ENCODE results near the gene CFAP141.
A peak's percentile ranks its signal among the peaks of the same experiment; 100 is the strongest.
"Not testable (repeated sequence)": the region's sequence is repeated elsewhere in the genome, so short reads cannot be mapped to it uniquely, and the experiment has no call there.

The CFAP141 gene

DNA sequence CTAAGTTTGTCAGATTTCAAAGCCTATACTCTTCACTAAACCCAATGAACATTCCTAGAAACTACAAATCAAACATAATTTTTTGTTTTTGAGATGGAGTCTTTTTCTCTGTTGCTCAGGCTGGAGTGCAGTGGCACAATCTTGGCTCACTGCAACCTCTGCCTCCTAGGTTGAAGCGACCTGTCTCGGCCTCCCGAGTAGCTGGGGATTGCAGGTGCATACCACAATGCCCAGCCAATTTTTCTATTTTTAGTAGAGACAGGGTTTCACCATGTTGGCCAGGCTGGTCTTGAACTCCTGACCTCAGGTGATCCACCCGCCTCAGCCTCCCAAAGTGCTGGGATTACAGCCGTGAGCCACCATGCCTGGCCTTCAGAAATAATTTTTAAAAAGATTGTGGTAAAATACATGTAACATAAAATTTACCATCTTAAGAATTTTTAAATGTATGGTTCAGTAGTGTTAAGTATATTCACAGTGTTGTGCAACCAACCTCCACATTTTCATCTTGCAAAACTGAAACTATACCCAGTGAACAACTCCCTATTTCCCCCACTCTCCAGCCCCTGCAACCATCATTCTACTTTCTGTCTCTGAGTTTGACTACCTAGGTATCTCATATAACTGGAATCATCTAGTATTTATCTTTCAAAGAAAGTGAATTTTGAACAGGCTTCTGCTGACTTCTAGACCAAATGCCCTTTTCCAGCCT is 2.7 kb upstream of the CFAP141 start:
- DNase-seq (ENCODE audit: low read depth) = no peak

DNA sequence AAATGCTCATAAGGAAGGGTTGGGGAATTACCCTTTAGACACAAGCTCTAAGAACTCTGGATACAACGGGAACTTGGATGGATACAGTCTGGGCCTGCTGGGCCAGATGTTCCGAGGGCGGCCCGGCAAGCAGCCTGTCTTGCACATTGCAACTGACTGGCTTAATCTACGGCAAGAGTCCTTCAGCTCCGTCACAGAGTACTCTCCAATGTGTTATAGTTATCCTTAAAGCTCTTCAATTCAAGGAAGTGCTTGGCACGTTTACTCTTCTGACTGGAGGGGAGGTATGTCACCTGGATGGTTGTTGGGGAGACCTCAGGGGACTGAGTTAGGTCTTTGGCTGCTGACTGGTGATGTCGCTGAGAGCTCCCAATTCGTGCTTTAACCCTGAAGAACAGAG is 1.1 kb upstream of the CFAP141 start:
- DNase-seq (ENCODE audit: low read depth) = no peak

DNA sequence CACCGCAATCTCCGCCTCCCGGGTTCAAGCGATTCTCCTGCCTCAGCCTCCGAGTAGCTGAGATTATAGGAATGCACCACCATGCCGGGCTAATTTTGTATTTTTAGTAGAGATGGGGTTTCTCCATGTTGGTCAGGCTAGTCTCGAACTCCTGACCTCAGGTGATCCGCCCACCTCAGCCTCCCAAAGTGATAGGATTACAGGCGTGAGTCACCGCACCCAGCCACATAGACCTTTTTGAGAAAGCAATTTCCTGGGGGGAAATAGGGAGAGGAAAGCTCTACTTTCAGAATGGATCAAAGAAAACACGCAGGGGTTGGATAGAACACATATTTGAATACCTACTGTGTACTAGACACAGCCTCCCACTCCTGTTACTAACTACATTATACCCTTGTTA is 355 bp downstream of the CFAP141 start:
- DNase-seq (ENCODE audit: low read depth) = not testable (repeated sequence)

DNA sequence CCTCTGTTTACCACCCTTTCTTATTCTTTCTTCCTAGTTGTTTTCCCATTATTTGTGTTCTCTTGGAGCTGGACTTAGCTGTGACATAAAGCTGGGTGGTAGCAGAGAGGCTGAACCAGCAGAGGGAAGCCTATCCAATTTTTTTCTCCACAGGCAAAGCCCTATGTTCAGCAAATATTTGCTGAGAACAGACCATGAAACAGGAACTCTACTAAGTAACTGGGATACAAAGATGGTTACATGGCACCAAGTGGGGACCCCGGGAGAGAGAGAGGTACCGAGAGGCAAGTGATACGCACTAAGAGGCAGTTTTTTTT is 6.6 kb downstream of the CFAP141 start:
- no peak for DNase-seq (ENCODE audit: low read depth)

DNA sequence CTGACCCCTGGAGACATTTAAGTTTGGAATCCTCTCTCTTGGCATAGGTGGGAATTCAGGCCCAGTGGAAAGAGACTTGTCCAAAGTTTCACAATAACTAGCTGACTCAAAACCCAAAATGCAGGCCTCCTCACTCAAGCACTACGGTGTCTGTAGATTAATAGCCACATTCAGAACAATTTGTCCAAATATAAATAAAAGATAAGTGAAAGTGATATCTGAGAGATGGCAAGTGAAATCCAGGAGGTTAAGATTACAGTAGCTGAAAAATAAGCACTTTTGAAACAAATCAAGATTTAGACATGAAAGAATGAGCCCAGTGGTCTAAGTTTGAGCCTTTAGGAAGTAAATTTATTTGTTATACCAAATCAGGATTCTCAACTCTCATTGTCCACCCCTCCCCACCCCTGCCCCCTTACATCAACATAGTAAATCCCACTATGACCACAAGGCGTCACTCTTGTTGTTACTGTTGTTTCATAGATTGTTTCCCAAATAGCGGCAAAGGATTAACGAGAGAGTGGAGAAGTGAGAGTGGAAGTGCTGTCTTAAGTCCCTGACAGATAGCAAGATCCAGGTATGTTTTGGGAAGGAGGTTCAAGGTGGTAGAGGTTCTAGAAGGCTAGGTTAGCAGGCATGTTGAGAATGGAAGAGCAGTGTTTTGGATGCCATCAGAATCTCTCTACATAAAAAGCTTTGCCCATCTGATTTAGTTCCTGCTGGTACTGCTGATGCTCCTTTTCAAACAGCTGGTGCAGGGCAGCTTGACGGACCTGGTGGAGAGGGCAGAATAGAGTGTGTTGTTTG is 7.2 kb downstream of the CFAP141 start:
- no peak for DNase-seq (ENCODE audit: low read depth)

DNA sequence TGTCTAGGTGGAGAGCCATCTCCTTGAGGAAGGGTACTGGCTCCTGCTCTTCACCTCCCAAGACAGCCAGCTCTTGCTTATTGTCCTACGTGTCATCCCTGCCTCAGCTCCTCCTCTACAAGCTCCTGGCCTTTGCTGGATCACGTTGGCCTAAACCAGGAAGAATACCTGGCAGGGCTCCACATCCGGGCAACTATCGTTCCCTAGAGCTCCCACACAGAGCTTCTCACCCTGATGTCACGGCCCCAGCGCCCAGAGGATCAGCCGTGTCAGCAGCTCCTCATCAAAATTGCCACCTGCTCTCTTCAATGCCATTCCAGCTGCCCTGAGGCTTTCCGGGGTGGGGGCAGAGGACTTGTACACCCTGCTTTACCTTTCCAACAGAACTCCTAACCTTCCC is 12.3 kb downstream of the CFAP141 start:
- DNase-seq (ENCODE audit: low read depth) = no peak

DNA sequence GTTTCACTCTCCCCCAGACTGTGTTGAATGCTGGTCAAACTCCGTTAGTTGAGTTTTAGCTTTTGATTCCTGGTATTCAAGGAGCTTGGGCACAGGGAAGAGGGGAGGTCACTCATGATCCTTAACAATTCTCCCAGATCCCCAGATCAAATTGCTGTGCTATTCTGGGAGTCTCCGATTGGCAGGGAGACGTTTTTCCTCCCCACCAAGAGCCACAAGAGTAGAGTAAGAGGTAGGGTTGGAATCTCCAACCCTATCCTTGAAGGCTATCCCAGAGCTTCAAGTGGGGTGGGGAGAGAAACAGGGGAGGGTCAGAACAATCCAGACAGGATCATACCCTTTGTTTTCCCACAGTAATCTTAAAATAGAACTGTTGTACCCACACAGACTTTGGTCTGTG is 13.7 kb downstream of the CFAP141 start:
- DNase-seq (ENCODE audit: low read depth) = no peak

DNA sequence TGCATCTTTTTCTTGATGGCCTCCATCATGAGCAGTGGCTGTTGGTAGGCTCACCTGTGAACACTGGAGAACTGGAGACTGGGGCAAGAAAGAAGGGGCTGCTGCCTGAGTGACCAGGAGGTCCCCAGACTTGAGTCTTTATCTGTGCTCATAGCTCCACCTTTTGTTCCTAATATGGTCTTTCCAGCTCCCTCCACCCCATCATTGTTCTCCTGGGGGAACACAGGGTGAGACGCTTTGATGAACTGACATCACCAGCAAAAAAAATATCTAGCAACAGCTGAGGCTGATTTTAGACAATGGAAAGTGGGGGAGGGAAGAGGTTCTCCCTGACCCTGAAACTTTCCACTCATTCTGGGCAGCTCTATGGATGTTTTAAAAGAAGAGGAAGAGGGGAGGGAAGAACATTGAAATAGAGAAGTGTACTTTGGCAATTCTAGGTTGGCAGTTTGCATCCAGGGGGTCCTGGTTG is 14.1 kb downstream of the CFAP141 start, which contains the start of gene TPM3:
Gene TPM3, minus strand, starts transcription at position 111 of the 472 bp plus-strand sequence. Its CDS starts 82 bp downstream, at position 29.
- no peak for DNase-seq (ENCODE audit: low read depth)

DNA sequence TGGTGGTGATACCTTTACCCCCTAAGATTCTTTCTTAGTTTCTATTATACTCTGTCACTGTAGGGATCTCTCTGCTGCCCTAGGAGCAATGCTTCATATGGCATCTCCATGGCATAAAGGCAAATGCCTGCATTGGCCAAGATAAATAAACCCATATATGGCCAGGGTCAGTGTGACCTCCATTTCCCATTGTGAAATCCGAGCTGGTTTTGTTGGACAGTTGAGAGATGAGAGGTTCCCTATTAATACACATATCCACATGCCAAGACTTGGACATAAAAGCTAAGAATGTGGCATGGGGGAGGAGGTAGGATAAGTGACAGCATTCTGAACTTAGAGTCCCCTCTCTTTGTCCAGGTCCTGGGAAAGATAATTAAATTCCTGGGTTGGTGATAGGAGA is 15.6 kb downstream of the CFAP141 start:
- no peak for DNase-seq (ENCODE audit: low read depth)

DNA sequence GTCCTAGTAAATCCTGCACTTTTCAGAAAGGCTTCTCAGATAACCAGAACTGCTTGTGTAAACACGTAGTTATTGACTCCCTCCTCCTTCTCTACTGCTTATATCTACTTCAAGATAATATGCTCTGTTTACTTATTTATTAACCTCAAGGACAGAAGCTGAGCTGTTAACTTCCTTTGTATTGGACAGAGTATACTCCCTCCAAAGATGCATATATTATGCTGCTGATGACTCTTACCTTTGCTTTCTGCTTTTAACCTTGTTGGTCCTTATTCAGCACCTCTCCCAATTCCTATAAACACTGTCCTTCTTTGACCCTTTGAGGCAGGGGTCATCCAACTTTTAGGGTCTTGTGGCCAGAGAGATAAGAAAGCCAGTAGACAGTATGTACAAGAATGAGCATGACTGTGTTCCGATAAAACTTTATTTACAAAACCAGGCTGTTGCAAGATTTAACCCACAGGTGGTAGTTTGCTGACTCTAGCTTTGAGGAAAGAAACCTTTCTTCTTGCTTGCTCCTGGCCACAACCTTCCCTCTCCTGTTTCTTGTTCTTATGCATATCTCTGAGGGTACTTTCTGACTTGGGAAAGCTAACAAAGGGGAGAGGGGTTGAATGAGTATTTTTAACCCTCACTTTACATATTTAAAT is 19.2 kb downstream of the CFAP141 start:
- DNase-seq (ENCODE audit: low read depth) = no peak

DNA sequence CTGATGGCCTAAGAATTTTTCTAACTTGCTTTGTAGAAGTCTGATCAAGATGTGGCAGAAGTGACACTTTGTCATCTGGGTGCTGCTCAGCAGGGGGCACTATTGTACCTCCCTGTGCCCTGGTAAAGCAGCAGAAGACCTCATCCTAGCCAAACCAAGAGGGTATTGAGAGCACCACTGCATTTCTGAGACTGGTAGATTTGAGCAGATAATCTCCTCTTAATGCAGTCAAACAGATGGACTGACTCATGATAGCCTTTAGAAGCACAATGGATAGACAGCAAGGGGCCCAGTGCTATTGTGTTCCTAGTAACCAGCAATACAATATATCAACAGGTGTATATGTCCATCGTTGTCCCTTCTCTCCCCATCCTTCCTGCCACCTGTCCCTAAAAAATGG is 20.0 kb downstream of the CFAP141 start:
- peak; percentile 36 for DNase-seq (ENCODE audit: low read depth)

DNA sequence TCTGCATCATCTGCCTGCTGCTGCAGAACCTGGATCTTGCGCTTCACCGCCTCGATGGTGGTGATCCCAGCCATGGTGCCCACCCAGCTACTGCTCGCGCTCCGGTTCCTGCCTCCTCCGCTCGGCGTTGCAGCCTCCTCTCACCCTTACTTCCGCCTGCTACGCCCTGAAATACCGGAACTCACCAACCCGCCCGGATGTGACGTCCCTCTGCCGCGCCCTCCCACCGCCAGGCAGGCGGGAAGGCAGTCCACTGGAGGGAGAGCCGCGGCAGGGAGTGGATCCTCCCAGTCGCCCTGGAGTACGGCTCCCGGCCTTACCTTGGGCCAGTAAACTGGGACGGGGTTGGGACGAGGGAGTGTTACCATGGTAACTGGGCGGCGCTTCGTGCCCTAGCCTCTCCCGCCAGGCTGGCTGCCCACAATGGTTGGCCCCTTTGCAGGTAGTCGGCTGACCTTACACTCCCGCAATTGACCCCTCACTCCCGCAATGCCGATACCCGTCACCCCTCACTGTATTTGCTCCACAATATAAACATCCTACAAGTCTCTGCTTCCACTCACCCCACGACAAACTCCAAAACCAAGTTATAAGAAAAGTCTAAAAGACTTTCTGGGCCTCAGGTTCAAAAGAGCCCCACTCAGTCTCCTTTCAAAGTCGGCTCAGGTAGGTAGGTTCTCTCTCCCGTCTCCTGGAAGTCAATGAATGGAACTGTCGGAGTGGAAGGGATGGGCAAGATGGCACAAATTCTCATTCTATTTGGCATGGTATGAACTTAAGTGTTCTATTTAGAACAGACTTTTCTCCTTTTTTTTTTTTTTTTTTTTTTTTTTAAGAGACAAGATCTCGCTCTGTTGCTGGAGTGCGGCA is 22.9 kb downstream of the CFAP141 start:
- DNase-seq (ENCODE audit: low read depth) = peak; percentile 87

DNA sequence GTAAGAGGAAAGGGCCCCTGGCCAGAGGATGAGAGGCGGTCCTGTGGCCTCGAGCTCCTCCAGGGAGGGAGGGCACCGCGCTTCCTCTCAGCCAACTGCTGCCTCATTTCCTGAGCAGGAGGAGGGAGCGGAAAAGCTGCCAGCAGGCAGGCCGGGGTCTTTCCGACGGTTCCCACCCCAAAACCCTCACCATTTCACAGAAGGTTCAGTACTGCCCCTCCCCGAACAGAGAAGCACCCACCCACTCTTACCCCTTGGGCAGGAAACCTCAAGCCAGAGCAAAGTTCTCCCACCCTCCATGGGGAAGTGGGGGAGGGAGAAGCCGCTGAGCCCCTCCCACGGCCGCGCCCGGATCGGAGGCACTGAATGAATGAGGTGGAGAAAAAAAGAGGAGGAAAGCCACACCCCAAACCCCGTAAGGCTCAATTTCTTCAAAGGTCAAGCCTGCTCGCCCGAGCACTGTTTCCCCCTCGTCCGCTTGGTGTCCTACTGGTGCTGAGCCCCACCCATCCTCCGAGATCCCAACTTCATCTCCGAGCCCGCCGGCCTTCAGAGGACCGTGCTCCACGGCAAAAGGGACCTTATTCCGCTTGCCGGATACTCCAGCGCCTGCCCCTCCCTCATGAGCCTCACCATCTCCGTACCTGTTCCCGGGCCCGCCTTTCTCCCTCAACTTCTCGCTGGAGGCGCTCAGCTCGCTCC is 23.6 kb downstream of the CFAP141 start:
- DNase-seq (ENCODE audit: low read depth) = peak; percentile 43

DNA sequence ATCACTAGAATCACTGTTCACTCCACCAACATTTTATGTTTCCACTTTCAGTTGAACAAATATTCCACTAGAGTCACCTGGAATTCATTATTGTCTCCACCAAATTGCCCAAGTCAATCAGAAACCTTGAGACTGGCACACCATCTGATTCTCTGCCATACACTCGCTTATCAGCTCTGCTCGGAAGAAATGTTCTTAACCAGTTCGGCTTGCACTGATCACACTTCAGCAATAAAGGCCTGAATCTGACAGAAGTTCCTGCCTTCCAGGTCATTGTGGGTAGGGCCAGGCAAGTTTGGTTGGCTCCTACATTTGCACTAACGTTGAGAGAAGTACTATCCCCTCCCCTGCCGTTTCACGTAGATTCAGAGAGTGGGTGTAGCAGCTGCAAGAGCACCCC is 24.2 kb downstream of the CFAP141 start:
- no peak for DNase-seq (ENCODE audit: low read depth)

DNA sequence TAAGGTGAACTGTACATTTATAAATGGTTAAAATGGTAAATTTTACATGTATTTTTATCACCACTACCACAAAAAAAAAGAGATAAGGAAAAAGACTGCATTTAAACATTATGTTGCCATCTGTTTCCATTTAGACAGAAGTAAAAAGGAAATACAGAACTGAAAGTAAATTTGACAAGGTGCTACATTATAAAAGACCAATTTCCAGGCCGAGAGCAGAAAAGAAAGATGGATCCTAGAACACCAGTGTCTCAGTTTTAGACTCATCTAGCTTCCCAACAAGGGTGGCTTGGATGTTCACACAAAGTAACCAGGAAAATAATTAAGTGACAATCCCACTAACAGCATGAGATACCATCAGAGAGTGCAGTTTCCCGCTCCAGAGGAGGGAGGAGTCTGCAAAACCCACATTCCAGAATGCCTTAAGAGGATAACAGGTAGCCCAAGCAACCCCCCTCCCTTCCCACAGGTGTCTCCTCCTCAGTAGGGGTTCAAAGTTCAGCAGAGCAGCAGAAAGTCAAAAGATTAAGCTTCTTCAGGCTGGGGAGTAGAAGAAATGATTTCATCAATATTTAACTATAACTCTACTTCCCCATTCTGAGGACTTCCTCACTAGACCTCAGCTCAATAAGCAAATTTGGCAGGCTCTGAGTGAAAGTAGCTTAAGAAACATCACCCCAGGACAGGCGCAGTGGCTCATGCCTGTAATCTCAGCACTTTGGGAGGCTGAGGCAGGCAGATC is 26.0 kb downstream of the CFAP141 start:
- no peak for DNase-seq (ENCODE audit: low read depth)

DNA sequence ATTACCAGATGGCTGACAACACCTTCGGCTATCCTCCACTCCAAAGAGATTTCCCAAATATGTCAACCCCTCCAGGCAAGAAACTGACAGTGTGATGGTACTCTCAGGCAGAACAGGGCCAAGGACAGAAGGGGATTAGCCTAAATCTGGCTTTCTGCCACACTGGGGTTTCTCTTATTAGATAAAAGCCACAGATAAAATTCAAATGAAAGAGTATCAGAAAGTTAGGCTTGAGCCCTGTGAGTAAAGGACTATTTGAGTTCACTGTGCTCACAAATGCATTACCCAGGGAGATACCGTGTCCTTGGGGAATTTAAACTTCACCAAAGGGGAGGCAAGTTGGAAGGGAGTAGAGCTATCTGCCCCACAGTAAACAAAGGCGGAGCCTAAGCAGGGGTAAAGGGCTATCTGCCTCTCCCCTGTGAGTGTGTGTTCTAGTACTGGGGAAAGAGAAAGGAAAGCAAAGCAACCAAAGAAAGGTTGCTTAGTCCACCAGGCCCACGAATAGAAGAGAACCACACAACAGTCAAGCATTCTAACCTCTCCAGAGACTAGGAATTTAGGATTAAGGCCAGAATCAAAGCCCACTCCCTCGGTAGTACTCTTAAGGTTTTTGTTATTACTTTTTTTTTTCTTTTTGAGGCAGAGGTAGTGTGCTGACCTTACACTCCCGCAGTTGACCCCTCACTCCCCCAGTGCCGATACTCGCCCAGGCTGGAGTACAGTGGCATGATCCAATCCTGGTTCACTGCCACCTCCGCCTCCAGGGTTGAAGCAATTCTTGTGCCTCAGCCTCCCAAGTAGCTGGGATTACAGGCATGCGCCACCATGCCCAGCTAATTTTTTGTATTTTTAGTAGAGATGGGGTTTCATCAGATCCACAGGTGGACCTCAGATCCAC is 27.0 kb downstream of the CFAP141 start:
- no peak for DNase-seq (ENCODE audit: low read depth)

DNA sequence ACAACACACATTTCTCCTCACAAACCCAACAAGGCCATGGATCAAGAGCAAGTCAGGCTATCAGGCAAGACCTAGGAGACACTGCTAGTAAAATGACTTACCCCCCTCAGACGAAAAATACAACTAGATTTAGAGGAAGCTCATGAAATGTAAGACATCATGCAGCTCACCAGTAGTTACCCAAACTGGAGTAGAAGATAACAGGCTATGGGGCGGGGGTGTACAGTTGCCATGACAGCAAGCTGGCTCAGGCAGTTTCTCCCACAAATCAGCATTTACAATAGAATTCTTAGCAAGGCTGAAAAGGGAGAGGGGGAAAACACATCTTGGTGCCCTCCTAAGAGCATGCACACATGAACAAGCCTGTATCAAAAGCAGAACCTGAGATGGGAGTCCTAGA is 28.1 kb downstream of the CFAP141 start:
- no peak for DNase-seq (ENCODE audit: low read depth)

DNA sequence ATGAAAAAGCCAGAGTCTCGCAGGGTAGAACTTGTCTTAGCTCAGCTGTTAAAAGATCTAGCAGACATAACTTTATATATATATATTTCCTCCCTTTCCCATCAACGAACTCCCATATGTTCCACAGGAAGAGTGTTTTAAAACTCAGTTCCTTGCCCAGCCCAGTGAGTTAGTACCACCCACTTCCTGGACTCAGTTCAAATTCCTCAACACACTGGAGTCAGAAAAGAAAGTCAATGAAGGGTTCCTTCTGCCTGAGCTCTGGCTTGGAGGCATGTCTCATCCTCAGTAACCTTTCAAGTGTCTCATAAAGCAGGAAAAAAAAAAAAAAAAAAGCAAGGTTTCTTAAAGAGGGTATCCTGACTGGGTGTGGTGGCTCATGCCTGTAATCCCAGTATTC is 29.8 kb downstream of the CFAP141 start:
- no peak for DNase-seq (ENCODE audit: low read depth)

DNA sequence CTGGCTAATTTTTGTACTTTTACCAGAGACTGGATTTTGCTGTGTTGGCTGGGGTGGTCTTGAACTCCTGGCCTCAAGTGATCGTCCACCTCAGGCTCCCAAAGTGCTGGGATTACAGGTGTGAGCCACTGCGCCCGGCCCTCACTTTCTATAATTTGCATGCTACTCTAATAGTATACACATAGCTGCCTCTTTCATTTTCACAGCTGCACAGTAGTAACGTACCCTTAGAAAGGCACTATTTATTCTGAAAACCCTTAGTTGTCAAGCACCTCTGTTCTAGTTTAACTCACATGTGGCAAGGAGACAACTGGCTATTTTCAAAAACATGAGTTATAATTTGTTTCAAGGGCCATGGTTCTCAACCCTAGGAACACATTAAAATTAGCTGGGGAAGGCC is 31.5 kb downstream of the CFAP141 start:
- no peak for DNase-seq (ENCODE audit: low read depth)

DNA sequence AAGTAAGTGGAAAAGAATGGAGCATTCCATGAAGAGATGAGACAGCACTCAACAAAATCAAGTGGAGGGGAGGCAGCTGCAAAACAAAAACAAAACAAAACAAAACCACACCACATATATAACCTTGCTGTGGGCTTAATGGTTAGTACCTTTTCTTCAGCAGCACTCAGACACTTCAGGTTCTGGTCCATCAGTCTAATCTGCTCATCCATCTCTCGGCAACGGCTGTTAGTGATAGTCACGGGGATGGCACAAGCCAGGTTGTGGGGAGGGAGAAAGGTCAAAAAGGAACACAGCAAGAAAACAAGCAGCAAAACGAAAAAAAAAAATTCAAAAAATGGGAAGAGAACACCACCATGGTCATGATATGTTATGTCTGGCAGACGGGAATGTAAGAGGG is 34.3 kb downstream of the CFAP141 start:
- no peak for DNase-seq (ENCODE audit: low read depth)
